ENCODE results near the gene CDYL.

The CDYL gene

DNA sequence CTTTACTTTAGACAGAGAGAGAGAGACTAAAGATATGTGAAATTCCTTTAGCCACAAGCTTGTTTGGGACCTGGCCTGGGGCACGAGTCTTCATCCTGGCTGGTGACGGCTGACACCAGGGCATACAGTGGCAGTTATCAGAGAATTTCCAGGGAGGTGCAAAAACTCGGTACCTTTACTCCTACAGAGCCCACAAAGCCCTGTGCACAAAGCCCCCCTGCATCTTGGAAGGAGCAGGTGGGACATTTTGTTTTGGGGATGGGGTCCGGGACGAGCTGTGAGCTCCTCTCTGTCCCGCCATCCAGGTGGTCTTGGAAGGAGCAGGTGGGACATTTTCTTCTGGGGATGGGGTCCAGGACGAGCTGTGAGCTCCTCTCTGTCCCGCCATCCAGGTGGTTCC, 198.8 kb downstream of the CDYL start:
- DNase-seq (ENCODE audit: low read depth): no peak
- TF ChIP-seq CTCF (IDR thresholded peaks at IDR 0.05; ENCODE audit: control insufficient read depth, insufficient read depth, low read depth, low read length, missing control alignments): no peak

DNA sequence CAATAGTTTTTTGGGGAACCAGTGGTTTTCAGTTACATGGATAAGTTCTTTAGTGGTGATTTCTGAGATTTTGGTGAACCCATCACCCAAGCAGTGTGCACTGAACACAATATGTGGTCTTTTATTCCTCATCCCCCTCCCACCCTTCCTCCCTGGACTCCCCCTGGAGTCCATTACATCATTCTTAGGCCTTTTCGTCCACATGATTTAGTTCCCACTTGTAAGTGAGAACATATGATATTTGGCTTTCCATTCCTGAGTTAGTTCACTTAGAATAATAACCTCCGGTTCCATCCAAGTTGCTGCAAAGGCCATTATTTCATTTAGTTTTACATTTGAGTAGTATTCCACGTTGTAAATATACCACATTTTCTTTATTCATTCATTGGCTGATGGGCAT, 199.3 kb downstream of the CDYL start:
- H3K4me3 ChIP-seq (ENCODE audit: control insufficient read depth, low read depth, low read length): no peak overlapping the region
- TF ChIP-seq CTCF (IDR thresholded peaks at IDR 0.05; ENCODE audit: control insufficient read depth, insufficient read depth, low read depth, low read length, missing control alignments): no peak
- DNase-seq (ENCODE audit: low read depth): no peak

More for the DNA sequence above, 198.8 kb downstream of the CDYL start:
- H3K4me3 ChIP-seq (ENCODE audit: control insufficient read depth, low read depth, low read length): no peak overlapping the region

DNA sequence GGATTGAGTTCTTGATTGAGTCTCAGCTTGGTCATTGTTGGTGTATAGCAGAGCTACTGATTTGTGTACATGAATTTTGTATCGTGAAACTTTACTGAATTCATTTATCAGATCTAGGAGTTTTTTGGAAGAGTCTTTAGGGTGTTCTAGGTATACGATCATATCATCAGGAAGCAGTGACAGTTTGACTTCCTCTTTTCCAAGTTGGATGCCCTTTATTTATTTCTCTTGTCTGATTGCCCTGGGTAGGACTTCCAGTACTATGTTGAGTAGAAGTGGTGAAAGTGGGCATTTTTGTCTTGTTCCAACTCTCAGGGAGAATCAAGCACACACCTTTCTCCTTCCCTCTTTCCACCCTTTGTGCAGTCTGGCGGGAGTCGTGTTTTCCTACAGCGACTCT, 201.3 kb downstream of the CDYL start:
- no peak for TF ChIP-seq CTCF (IDR thresholded peaks at IDR 0.05; ENCODE audit: control insufficient read depth, insufficient read depth, low read depth, low read length, missing control alignments)
- H3K4me3 ChIP-seq (ENCODE audit: control insufficient read depth, low read depth, low read length): no peak overlapping the region
- no peak for DNase-seq (ENCODE audit: low read depth)

DNA sequence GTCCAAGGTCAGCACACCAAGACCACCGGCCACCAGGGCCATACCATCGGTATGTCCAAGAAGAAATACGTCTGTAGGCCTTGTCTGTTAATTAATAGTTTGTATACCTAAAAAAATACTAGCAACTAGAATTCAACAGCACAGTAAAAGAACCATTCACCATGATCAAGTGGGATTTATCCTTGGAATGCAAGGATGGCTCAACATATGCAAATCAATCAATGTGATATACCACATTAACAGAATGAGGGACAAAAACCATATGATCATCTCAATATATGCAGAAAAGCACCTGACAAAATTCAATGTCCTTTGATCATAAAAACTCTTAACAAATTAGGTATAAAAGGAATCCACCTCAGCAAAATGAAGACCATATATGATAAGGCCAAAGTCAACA, 203.2 kb downstream of the CDYL start:
- H3K4me3 ChIP-seq (ENCODE audit: control insufficient read depth, low read depth, low read length): no peak overlapping the region
- DNase-seq (ENCODE audit: low read depth): no peak
- no peak for TF ChIP-seq CTCF (IDR thresholded peaks at IDR 0.05; ENCODE audit: control insufficient read depth, insufficient read depth, low read depth, low read length, missing control alignments)

DNA sequence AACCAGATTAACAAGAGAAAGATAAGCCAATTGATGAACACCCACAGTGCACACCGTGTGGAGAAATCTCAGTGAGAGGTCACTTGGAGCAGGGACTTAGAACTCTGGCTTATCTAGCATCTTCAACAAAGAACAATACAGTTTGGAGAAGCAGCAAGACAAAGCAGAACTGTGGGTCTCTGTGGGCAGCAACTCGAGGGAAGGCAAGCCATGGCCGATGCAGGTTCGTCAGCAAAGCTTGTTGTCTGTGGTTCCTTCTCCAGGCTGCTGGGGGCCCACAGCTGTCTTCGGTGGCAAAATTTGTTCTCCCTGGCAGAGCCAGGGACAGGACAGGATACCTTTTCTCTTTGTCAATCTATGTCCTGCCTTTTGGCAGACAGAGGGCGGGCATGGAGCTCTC, 205.6 kb downstream of the CDYL start:
- TF ChIP-seq CTCF (IDR thresholded peaks at IDR 0.05; ENCODE audit: control insufficient read depth, insufficient read depth, low read depth, low read length, missing control alignments): no peak
- DNase-seq (ENCODE audit: low read depth): no peak
- H3K4me3 ChIP-seq (ENCODE audit: control insufficient read depth, low read depth, low read length): no peak overlapping the region

- DNase-seq (ENCODE audit: low read depth): no peak
- no peak for TF ChIP-seq CTCF (IDR thresholded peaks at IDR 0.05; ENCODE audit: control insufficient read depth, insufficient read depth, low read depth, low read length, missing control alignments)
- H3K4me3 ChIP-seq (ENCODE audit: control insufficient read depth, low read depth, low read length): no peak overlapping the region
Measured at GRCh38 chr6:4983322-4983721, 207.1 kb downstream of the CDYL start.

- no peak overlapping the region for H3K4me3 ChIP-seq (ENCODE audit: control insufficient read depth, low read depth, low read length)
- no peak for DNase-seq (ENCODE audit: low read depth)
- TF ChIP-seq CTCF (IDR thresholded peaks at IDR 0.05; ENCODE audit: control insufficient read depth, insufficient read depth, low read depth, low read length, missing control alignments): no peak
Measured at GRCh38 chr6:4986999-4987398, 210.8 kb downstream of the CDYL start.
